Measurements from ENCODE around the gene GFOD1.

- TF ChIP-seq PPARA (CRISPR knock-in tag; IDR thresholded peaks at IDR 0.05; ENCODE audit: borderline replicate concordance): no peak
- TF ChIP-seq ISL1 (CRISPR knock-in tag; IDR thresholded peaks at IDR 0.05): no peak
- no peak for TF ChIP-seq CSDC2 (CRISPR knock-in tag; IDR thresholded peaks at IDR 0.05)
- TF ChIP-seq ZFP30 (CRISPR knock-in tag; IDR thresholded peaks at IDR 0.05): no peak
- TF ChIP-seq SNAI2 (CRISPR knock-in tag; IDR thresholded peaks at IDR 0.05): no peak
- TF ChIP-seq PATZ1 (CRISPR knock-in tag; IDR thresholded peaks at IDR 0.05; ENCODE audit: borderline replicate concordance): no peak
- no peak for TF ChIP-seq ZNF565 (CRISPR knock-in tag; conservative IDR thresholded peaks at IDR 0.05; ENCODE audit: low read depth)
- TF ChIP-seq BACH2 (CRISPR knock-in tag; IDR thresholded peaks at IDR 0.05; ENCODE audit: borderline replicate concordance): no peak
- no peak for TF ChIP-seq TOX (CRISPR knock-in tag; IDR thresholded peaks at IDR 0.05; ENCODE audit: borderline replicate concordance)
- no peak for TF ChIP-seq ARNTL (CRISPR knock-in tag; IDR thresholded peaks at IDR 0.05; ENCODE audit: borderline replicate concordance, low read depth)
Observed at GRCh38 chr6:13445005-13445743, 42.2 kb downstream of the GFOD1 start.

Measured in SK-N-SH treated with all-trans-retinoic acid at 6 μM for 48 hours (cell line).